ENCODE measurements around the gene CNST.
"Not testable (repeated sequence)": the region's sequence is repeated elsewhere in the genome, so short reads cannot be mapped to it uniquely, and the experiment has no call there.

CNST gene

GRCh38 chr1:246559310-246559709 is 6.9 kb upstream of the CNST start:
- no peak for DNase-seq

DNA sequence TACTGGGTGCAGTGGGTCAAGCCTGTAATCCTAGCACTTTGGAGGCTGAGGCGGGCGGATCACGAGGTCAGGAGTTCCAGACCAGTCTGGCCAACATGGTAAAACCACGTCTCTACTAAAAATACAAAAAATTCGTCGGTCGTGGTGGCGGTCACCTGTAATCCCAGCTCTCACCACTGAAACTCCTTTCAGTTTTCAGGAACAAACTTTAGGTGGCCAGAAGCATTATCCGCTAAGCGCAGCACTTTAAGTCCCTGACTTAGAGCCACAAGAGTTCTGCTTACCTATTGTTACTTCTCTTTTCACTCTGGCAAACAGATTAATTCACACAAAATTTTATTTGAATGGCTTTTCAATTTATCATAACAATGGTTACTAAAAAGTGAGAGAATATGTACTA is 5.4 kb upstream of the CNST start:
- DNase-seq: not testable (repeated sequence)

DNA sequence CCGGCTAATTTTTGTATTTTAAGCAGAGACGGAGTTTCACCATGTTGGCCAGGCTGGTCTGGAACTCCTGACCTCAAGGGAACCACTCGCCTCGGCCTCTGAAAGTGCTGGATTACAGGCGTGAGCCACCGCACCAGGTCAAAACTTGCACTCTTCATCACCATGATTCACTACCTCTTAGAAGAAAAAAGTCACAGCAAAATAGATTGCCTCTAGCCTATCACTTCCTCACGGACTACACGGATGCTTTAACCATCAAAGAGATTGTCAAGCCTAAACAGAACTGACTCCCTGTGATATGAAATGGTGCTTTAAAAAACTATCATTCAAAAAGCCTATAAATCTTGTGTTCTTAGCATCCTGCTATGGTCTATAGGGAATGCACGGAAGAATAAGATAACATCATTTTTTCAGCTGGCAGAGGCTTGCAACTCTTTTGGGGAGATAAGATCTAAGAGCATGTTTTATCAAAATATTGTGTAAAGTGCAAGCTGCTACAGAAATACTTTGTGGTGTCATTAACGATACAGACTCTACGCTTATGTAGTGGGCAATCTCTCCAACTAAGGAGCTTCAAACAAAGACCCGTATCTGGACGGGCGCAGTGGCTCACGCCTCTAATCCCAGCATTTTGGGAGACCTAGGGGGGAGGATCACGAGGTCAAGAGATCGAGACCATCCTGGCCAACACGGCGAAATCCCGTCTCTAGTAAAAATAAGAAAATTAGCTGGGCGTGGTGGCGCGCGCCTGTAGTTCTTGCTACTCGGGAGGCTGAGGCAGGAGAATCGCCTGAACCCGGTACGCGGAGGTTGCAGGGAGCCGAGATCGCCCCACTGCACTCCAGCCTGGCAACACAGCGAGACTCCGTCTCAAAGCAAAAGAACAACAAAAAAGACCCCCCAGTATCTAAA is 1.2 kb upstream of the CNST start:
- DNase-seq: no peak

- no peak for DNase-seq
These were observed 517 bp upstream of the CNST start for GRCh38 chr1:246565751-246566127.

GRCh38 chr1:246566813-246567645 is 773 bp downstream of the CNST start:
- DNase-seq: no peak

DNA sequence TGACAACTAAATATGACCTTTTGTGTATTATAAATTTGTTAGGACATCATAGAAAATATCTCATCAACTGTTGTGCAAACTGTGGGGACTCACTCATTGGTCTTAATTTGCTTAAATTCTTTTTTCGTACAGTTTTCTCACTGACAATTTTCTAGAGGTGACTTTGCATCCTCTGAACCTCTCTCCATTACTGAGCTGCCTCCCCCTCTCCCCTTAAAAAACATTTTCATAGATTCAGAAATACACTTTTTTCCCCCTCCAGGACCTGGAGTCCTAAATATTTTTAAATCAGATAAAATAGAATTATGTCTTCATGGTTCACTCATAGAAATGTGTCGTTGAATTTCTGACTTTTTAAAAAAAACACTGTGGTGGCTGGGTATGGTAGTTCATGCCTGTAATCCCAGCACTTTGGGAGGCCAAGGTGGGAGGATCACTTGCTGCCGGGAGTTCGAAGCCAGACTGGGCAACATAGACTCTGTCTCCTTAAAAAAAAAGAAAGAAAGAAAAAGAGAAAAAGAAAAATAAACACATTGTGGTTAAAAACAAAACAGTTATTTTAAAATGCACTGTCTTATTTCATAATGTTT is 1.5 kb downstream of the CNST start:
- no peak for DNase-seq

- peak in 1 of 2 donors; percentile 70 for DNase-seq
These were observed 3.3 kb downstream of the CNST start for GRCh38 chr1:246569248-246570238.

DNA sequence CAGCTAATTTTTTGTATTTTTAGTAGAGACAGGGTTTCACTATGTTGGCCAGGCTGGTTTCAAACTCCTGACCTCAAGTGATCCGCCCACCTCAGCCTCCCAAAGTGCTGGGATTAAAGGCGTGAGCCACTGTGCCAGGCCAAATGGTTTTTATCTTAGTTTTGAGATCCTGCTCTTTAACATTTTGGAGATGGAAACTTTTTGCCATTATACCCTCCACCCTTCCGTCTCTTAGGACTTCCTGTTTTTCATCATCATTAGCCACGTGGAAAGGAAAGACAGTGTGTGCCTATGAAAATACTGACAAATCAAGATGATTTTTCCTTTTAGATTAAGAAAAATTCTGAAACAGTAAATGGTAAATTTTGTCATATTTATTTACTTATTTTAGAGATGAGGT is 5.1 kb downstream of the CNST start:
- DNase-seq: peak in 1 of 2 donors; percentile 61

- no peak for DNase-seq
These were observed 5.7 kb downstream of the CNST start for GRCh38 chr1:246571953-246572352.

DNA sequence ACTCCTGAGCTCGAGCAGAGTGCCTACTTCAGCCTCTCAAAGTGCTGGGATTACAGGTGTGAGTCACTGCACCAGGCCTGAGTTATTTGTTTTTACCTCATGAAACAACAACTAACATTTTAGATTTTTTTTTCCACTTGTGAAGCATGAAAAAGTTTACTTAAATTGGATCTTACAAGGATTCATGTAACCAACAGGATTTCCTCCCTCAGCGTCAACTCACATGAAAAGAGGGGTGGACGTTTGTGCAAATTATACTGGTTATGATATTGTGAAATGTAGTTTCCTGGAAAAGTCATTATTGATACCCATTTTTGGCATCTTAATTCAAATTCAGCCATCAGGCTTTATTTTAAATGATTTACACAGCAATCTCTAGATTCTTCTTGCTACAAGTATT is 6.5 kb downstream of the CNST start:
- DNase-seq: no peak

- DNase-seq: no peak
These were observed 7.2 kb downstream of the CNST start for GRCh38 chr1:246573491-246573890.

GRCh38 chr1:246576709-246577032 is 10.4 kb downstream of the CNST start:
- no peak for DNase-seq

- DNase-seq: no peak
These were observed 10.9 kb downstream of the CNST start for GRCh38 chr1:246577082-246577719.

GRCh38 chr1:246577720-246578106 is 11.5 kb downstream of the CNST start:
- DNase-seq: peak in 1 of 2 donors; percentile 91

DNA sequence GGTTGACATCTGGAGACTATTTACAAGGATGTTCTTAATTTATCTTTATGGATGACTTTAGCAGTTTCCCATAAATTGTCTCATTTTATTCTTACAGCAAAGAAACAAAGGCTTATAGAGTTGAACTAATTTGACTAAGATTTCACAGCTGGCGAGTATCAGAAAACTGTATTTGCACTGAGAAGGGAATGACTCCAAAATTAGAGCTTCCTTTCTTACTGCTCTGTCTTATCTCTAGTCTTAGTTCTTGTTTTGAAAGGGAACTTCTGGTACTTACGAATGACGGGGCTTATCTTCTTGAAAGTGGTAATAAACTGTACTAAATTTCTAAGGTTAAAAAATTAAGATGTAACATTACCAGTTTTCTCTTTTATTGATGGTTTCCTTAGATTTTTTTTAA is 13.6 kb downstream of the CNST start:
- DNase-seq: peak in 1 of 2 donors; percentile 72

DNA sequence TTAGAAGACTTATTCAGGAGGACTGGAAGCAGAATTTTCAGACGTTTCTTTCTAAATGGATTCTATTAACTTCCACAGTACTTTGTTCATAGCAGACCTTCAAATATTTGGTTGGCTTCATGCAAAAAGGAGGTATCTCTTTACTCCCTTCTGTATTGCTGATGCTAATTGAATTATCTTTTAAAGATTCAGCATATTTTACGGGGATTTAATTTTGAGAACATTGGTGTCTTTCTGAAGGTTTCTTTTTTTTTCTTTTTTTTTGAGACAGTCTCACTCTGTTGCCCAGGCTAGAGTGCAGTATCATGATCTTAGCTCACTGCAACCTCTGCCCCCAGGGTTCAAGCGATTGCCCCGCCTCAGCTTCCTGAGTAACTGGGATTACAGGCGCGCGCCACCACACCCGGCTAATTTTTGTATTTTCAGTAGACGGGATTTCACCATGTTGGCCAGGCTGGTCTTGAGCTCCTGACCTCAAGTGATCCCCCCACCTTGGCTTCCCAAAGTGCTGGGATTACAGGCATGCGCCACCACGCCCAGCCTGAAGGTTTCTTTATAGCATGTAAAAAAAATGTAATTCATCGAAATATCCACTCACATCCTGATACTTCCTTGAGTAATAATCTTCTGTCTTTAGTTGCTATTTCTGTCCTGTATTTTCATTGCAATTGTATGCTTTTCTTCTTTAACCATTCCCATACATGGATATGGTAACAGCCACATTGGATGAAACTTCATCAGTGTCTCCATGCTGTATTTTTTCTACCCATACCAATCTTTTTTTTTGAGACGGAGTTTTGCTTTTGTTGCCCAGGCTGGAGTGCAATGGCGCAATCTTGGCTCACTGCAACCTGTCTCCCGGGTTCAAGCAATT is 14.5 kb downstream of the CNST start:
- DNase-seq: no peak

DNA sequence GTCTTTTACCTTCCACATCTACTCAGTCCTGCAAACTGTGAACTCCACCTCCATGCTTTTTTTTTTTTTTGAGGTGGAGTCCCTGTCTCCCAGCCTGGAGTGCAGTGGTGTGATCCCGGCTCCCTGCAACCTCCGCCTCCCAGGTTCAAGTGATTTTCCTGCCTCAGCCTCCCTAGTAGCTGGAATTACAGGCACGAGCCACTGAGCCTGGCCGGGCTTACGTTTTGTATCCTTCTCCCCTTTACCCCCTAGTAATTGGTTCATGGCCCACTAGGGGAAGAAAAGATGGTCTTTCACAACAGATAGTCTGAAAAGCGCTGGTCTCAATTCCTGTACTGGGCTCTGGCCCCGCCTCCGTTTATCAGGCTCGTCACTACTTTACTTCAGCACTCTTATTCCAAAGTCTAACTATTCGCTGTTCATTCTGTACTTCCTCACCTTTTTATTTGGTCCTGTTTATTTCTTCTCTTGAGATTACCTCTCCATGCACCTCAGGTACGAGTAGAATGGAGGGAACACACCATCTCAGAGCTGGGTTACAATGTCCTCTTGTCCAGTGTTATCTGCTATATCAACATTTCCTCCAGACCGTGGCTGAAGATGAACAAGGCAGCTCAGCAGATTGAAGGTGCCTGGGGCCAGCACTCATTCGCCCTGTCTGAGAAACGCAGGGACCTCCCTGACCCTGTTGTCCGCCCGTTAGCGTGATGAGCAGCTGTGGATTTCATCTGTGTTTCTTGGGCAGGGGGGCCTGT is 16.2 kb downstream of the CNST start:
- no peak for DNase-seq

- DNase-seq: no peak
These were observed 16.8 kb downstream of the CNST start for GRCh38 chr1:246583056-246583440.

GRCh38 chr1:246583448-246584185 is 17.4 kb downstream of the CNST start:
- DNase-seq: no peak

Measured in bone marrow (tissue), 2 donors.